ENCODE data around the gene TWNK.

The TWNK gene

DNA sequence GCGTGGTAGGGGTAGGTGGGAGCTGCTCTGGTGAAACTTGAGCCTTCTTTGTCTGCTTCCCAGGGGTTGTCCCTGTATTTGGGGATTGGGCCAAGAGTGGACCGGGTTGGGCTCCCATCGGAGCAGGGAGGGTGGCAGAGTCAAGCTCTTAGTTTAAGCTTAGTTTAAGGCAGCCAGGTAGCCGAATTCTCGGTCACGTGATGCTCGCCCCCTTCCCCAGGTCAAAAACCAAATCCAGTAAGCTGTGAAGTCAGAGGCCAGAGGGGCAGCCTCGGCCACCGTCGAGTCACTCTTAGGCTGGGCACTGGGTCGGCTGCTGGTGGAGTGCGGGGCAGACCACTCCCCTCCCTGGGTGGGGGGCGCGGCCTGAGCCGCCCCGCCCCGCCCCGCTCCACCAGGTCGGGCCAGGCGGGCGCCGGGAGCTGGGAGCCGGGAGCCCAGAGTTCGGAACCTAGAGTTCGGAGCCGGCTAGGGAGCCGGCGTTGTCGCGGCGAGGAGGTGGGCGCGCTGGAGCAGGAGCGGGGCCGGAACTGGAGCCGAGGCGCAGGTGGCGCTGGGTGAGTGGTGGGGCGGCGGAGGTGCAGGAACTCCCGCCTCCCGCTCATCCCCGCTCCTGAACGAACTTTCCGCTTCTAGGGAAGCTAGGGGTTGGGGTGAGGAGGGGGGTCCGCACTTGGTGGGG is 9.5 kb downstream of the TWNK start:
- peak in 1 of 3 donors; percentile 28 for DNase-seq (ENCODE audit: low read depth in 2 of 3, low spot score in 1 of 3)

DNA sequence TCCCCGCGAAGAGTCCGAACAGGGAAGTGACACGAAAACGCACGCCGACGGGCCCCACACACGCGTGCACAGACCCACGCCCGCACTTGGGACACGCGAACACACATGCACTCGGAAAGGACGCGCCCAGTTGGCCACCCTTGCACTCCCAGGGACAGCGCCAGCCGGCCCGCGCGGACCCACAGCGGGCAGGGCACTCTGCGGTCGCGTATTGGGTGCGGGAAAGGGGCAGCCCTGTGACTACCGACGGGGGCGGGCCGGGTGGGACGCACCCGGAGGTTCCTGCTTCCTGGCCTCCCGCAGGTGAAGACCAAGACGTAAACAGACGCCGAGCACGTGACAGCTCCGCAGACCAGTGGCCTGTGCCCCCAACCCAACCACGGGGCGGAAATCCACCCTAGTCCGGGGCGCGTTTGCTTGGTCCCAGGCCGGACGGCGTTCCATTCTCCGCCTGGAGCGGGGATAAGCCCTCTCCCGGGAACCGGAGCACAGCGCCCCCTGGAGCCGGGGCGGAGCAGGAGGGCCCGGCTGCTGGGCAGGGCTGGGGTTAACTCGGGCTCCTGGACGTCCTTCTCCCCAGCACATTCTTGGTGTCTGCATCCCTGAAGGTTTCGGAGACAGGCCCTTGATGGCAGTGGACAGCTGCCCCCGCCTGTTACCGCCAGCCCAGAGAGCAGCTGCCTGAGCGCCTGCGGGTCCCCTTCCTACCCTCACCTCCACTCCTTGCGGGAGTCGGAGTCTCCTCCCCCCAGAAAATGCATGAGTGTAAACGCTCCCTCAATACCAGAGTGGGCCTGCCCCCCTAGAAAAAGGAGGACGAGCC is 10.2 kb downstream of the TWNK start:
- DNase-seq (ENCODE audit: low read depth in 2 of 3, low spot score in 1 of 3), result peak; percentile 44 to 69 (median 65)

DNA sequence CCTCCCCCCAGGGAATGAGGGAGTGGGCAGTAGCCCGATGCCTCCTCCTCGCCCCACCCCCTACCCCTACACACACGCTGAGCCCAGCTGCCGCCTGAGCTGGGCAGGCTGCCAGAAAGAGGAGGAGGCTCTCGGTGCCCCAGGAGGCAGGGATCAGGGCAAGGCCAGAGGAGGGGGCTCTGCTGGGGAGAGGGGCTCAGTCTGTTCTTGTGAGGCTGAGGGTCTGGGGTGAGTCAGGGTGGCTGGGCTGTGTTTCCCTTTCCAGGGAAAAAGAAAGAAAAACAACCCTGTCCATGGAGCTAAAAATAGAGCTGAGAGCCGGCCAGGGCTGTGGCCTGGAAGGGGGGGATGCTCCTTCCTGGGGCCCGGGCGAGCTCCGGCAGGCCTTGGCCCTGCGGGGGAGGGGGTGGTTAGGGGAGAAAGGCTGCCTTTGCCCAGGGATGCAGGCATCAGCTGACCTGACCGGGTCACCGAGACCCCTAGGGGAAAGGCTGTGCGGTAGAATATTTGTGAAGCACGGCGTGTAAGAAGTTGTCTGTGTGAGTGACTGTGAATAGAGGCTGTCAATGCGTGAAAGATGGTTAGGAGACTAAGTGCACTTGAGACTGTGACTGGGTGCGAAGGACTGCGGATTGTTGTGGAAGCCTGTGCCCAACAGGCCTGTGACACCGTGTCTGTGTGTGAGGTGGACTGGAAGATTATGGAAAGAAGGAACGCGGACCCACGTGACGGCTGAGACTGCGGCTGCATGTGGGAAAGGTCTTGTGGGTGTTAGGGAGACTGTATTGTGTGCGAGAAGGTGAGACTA is 11.0 kb downstream of the TWNK start:
- peak; percentile 29 to 61 (median 54) for DNase-seq (ENCODE audit: low read depth in 2 of 3, low spot score in 1 of 3)

DNA sequence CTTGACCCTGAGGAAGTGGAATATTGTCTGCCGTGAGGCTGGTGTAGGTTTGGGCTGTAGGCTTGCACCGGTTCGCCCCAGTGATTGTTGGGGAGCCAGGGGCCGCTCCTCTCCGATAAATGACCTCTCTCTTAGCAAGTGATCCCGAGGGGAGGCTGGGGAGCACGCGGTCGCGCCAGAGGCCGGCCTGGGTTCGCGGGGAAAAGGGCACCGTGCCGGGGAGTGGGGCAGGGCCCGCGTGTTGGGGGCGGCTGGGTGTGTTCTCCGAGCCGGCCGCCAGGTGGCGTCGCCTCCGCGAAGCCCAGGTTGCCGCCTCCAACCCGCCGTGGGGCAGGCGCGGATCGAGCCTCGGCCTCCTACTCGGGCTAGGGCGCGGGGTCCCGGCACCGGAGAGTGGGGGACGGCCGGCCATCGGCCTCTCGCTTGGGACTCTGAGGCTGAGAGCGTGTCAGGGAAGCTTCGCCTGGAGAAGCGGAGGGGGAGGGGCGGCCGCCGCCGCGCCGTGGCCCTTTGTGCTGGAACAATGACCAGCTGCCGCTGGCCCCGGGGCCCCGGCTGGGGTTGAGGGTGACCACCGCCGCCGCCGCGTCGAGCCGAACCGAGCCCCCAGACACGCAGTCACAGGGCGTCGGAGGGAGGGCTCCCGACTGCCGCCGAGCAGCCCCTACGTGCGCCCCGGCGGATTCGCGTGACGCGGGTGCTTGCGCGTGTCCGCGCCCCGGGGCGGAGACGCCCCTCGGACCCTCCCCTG is 11.8 kb downstream of the TWNK start:
- peak; percentile 56 to 67 (median 63) for DNase-seq (ENCODE audit: low read depth in 2 of 3, low spot score in 1 of 3)

DNA sequence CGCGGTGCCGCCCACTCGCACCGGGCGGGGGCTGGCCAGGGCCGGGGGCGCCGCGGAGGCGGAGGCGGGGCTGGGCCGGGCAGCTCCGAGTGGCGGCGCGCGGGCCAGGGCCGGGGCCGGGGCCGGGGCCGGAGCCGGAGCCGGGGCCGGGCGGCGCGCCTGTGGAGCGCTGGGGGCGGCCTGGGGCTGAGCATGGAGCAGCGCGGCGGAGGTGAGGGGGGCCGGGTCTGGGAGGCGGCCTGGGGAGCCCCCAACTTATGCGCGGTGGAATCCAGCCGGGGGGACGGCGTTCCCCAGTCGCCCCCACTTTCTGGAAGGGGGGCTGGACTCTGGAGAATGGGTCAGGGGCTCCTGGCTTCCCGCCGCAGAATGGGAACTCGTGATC is 12.4 kb downstream of the TWNK start, which contains the start of gene LZTS2:
Gene LZTS2 (plus strand): TSS at position 67 of the 385 bp plus-strand sequence. CDS start 2,731 bp downstream, outside the sequence.
- DNase-seq (ENCODE audit: low read depth in 2 of 3, low spot score in 1 of 3), result no peak

DNA sequence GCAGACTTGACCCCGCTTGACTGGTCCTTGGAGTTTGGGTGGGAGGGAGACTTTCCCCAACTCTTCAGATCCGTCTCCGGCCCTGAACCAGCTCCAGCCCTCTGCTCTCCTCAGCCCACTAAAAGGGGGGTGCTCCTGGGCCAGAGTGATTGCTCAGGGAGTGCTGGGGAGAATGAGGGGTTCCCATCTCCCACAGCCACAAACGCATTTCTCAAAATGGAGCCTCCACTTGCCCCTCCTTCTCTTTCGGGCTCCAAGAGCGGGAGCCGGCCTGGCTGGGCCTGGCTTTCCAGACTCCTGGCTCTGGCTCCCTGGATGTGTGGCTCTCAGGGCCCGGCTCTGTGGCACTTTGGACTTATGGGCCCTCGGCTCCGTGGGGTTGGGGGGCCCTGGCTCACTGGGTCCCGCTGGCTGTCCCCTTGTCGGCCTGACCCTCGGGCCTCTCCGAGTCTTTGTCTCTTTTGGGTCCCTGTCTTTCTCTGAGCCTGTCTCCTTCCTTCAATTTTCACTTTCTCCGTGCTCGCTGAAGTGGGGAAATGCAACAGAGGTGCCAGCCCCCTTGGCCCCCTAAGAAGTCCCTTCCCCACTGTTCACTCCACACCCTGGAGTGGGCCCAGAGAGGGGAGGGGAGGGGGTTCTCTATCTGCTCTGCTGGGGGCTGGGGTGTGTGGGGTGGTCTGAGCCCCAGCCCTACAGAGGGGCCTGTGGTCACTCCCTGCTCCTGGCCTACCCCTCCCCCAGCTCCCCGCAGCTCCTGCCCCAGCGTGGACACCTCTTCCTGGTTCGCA is 13.0 kb downstream of the TWNK start:
- no peak for DNase-seq (ENCODE audit: low read depth in 2 of 3, low spot score in 1 of 3)

DNA sequence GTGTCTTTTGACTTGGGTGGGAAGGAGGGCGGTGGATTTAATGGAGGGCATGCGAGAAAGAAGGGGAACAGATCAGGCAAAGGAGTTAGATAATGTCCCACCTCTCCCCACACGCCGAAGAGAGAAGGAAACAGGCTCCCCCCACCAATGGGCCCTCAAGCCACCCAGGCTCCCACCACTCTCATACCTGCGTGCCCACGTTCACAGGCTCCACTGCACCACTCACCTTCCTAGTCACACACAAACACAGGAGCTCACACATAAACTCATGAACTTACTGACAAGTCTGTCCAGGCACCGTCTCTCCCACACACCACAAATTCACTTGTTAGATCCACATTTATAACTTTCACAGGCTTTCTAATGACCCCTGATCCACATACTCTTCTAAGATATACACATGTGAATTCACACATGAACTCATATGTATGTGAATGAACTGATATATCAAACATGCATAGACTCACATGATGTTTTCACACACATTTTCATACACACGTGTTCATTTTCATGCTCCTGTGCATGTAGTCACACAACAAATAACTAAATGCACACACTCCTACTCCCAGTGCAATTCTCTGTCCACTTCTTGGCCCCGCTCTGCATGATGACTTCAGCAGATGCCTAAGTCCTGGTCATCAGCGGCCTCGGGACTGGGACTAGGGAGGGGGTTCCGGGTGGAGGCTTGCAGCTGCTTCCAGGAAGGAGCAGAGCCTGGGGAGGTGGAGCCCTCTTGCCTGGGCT is 13.7 kb downstream of the TWNK start:
- DNase-seq (ENCODE audit: low read depth in 2 of 3, low spot score in 1 of 3), result no peak

DNA sequence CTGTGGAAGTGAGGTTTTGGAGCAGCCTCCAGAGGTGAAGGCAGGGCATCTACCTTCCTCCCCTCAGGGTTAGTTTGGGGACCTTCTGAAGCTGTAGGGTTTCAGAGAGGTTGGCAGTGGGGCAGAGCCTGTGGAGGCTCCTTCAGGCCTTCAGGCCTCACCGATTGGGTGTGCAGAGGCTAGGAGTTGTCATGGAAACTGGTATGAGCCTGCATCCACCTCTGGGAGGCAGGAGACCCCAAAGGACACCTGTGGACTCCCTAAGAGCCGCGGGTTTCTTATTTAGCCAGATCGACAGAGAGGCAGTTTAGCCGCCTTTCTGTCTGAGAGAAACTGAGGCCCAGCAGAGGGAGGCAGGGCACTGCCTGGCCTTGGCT is 14.3 kb downstream of the TWNK start:
- no peak for DNase-seq (ENCODE audit: low read depth in 2 of 3, low spot score in 1 of 3)

DNA sequence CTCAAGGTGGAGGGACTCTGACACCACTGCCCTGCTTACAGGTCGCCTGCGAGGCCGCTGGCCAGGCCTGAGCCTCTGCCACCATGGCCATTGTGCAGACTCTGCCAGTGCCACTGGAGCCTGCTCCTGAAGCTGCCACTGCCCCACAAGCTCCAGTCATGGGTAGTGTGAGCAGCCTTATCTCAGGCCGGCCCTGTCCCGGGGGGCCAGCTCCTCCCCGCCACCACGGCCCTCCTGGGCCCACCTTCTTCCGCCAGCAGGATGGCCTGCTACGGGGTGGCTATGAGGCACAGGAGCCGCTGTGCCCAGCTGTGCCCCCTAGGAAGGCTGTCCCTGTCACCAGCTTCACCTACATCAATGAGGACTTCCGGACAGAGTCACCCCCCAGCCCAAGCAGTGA is 15.1 kb downstream of the TWNK start:
- no peak for DNase-seq (ENCODE audit: low read depth in 2 of 3, low spot score in 1 of 3)

DNA sequence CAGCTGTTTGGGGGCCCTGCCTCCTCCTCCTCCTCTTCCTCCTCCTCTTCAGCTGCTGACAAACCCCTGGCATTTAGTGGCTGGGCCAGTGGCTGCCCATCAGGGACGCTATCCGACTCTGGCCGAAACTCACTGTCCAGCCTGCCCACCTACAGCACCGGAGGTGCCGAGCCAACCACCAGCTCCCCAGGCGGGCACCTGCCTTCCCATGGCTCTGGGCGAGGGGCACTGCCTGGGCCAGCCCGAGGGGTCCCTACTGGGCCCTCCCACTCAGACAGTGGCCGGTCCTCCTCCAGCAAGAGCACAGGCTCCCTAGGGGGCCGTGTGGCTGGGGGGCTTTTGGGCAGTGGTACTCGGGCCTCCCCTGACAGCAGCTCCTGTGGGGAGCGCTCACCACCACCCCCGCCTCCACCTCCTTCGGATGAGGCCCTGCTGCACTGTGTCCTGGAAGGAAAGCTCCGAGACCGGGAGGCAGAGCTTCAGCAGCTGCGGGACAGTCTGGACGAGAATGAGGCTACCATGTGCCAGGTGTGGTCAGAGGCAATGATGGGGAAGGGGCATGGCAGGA is 16.4 kb downstream of the TWNK start:
- DNase-seq (ENCODE audit: low read depth in 2 of 3, low spot score in 1 of 3), result no peak

DNA sequence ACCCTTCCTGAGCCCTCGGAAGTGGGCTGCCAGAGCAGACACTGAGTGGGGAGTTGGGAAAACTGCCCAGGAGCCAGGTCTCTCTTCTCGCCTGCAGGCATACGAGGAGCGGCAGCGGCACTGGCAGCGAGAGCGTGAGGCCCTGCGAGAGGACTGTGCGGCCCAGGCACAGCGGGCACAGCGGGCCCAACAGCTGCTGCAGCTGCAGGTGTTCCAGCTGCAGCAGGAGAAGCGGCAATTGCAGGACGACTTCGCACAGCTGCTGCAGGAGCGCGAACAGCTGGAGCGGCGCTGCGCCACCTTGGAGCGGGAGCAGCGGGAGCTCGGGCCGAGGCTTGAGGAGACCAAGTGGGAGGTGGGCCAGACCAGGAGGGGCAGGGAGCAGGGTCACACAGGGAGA is 18.0 kb downstream of the TWNK start:
- DNase-seq (ENCODE audit: low read depth in 2 of 3, low spot score in 1 of 3), result no peak

DNA sequence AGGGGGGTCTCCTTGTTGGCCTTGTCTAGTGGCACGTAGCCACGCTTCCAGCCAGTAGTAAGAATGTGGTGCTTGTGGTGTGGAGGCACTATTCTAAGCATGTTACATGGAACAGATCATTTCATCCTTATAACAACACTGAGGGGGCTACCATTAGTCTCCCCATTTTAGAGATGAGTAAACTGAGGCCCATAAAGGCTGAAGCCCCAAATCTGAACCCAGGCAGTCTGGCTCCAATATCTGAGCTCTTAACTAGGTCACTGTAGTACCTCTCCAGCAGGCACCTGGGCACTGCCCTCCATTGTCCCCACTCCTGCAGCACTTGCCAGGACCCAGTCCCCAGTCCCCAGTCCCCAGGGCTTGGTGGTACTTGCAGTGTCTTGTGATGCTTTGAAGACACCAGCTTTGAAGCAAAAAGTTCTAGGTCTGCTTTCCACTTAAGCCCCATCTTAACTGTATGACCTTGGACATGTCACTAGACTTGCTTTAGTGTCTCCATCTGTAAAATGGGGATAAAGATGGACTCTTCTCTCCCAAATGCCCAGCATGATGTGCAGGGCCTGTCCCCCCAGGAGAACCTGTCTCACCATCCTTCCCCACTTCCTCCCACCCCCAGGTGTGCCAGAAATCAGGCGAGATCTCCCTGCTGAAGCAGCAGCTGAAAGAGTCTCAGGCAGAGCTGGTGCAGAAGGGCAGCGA is 18.7 kb downstream of the TWNK start:
- DNase-seq (ENCODE audit: low read depth in 2 of 3, low spot score in 1 of 3), result no peak

DNA sequence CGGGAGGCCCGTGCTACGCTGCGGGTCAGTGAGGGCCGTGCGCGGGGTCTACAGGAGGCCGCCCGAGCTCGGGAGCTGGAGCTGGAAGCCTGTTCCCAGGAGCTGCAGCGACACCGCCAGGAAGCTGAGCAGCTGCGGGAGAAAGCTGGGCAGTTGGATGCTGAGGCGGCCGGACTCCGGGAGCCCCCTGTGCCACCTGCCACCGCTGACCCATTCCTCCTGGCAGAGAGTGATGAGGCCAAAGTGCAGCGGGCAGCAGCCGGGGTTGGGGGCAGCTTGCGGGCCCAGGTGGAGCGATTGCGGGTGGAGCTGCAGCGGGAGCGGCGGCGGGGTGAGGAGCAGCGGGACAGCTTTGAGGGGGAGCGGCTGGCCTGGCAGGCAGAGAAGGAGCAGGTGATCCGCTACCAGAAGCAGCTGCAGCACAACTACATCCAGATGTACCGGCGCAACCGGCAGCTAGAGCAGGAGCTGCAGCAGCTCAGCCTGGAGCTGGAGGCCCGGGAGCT is 19.3 kb downstream of the TWNK start:
- no peak for DNase-seq (ENCODE audit: low read depth in 2 of 3, low spot score in 1 of 3)

DNA sequence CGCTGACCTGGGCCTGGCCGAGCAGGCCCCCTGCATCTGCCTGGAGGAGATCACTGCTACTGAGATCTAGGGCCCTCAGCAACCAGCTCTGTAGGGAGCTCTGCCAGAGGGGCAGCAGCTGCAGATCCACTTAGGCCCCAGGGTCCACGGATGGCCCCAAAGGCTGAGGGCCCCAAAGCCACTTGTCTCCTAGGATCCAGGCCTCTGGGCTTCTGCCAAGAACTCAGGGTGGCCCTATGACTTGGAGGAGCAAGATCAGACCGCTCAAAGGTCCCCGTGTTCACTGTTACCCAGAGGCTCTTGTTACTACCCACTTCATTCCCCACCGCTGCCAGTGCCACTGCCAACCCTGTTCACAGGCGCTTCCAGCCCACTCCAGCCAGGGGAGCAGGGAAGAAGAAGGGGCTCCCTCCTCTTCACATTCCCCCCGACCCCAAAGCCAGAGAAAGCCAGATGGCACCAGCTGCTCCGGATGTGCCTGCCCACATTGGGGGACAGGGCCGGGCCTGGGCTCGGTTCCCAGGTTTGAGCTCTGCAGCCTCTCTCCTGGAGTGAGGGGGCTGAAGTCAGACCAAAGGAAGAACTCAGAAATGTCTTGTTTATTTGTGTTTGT is 19.9 kb downstream of the TWNK start:
- DNase-seq (ENCODE audit: low read depth in 2 of 3, low spot score in 1 of 3), result no peak

DNA sequence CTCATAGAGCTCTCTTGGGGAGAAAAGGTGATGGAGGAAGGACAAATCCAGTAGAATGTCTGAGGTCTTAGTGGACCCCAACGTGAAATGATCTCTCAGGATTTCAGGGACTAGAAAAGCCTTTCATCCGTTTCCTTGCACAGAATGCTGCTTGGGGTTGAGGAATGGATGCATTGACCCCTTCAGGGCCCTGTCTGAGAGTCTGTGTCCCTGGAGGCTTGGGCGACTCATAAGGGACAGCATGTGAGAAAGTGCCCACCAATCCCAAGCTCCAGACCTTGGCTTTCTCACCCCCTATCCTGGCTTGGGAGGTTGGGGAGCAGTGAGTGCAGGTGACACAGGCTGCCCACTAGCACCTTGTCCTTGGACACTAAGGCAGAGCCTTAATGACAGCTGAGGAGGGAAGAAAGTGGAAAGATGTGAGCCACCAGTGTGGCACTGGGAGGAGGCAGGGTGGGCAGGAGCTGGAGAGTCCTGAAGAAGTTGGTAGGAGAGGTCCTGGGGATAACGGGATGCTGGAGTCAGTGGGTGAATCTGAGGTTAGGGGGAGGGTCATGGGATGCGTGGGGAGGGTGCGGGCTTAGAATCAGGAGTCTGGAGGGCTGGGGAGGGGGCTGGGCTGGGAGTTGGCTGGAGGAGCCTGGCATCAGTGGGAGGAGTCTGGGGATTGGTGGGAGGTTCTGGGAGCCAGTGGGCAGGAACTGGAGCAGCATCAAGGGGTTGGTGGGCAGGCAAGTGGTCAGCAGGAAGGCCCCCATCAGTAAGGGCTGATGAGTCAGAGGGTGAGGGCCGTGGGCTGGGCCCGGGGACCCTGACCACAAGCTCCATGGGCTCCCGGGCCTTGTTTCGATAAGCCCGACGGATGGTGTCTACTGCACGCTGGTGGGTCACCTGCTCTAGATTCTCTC is 20.8 kb downstream of the TWNK start:
- DNase-seq (ENCODE audit: low read depth in 2 of 3, low spot score in 1 of 3), result no peak

DNA sequence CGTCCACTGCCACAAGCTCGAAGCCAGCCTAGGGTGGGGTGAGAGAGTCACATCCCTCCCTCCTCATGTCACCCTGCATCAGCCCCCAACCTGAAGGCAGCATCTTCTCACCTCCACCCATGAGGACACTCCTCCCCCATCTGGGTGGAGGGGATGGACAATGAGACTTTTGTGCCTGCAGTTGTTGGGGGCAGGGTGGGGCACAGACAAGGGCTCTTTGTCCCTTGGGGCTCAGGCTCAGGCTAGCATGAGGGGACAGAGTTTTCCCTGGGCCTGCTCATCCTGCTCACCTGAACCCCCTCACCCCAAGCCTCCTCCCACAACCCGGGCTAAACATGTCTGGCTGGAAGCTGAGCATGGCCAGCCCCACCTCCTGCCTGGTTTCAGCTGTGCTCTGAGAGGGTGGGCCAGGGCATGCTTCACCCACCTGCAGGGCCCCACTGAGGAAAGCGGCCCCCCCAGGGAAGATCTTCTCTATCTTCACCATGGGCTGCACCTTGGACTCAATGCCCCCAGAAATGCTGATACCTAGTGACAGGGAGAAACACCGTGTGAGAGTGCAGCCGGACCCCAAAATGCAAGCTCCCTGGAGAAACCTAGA is 21.6 kb downstream of the TWNK start:
- DNase-seq (ENCODE audit: low read depth in 2 of 3, low spot score in 1 of 3), result no peak

DNA sequence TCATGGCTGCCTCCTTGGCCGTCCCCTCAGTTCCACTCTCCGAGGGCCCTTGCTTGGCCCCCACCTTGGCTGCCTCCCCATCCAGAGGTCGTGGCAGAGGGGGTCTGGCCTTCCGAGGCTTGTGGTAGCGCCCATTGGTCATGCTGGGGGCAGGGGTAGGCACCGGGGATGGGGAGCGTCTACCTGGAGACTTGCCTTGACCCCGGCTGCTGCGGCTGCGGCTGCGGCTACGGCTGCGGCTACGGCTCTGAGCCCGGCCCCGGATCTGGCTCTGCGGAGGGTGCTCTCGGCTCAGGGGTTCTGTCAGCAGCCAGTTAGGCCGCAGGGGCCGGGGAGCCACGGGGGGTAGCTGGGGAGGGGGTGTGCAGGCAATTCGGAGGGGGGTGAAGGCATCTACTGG is 23.0 kb downstream of the TWNK start:
- DNase-seq (ENCODE audit: low read depth in 2 of 3, low spot score in 1 of 3), result no peak
